ENCODE measurements around the gene GPX2. TPM values are rescaled to one million over a fixed set of nuclear protein-coding genes. Genes with fewer than 3 reads are reported as not detected.
A peak's percentile ranks its signal among the peaks of the same experiment; 100 is the strongest.

GPX2 gene
- total RNA-seq, 4 donors from 2014 or later, result 0.49 to 1.4 (median 0.61) TPM; not detected in 1

- DNase-seq (no peak), ATAC-seq (no peak)
- in situ Hi-C loops (cut with MboI; ENCODE audit: low sequenced_read_pairs in 4 of 4), result no loop called here
- intact Hi-C loops (cut with DNase I; ENCODE audit: low total_unique reads), result no loop called here
- TF ChIP-seq CTCF (IDR thresholded peaks at IDR 0.05 in 4 of 5, conservative IDR thresholded peaks at IDR 0.05 in 1 of 5) (no peak), POLR2A (IDR thresholded peaks at IDR 0.05) (no peak)
- H3K27ac ChIP-seq, result no peak overlapping the region
- no peaks in the 10 kb centered on the region for H3K36me3 ChIP-seq
- peaks cover 0 to 15% of the 10 kb centered on the region in 2 donors for H3K4me1 ChIP-seq
- no peaks in the 10 kb centered on the region for H3K27me3 ChIP-seq
- H3K9me3 ChIP-seq, result no peaks in the 10 kb centered on the region
- H3K4me3 ChIP-seq, result no peak overlapping the region
These were observed 31.3 kb upstream of the GPX2 start for GRCh38 chr14:64973826-64974225.

- in situ Hi-C loops (cut with MboI; ENCODE audit: low sequenced_read_pairs in 4 of 4) (no loop called here), intact Hi-C loops (cut with DNase I; ENCODE audit: low total_unique reads) (no loop called here)
- no peaks in the 10 kb centered on the region for H3K36me3 ChIP-seq
- peak overlapping the region in 1 of 4 donors; percentile 13 for H3K27ac ChIP-seq
- DNase-seq (peak in 1 of 2 donors; percentile 10), ATAC-seq (no peak)
- no peaks in the 10 kb centered on the region for H3K9me3 ChIP-seq
- H3K4me3 ChIP-seq, result no peak overlapping the region
- H3K27me3 ChIP-seq, result no peaks in the 10 kb centered on the region
- no peak for TF ChIP-seq CTCF (IDR thresholded peaks at IDR 0.05 in 4 of 5, conservative IDR thresholded peaks at IDR 0.05 in 1 of 5)
- no peak for TF ChIP-seq POLR2A (IDR thresholded peaks at IDR 0.05)
- H3K4me1 ChIP-seq, result peaks cover 0 to 15% of the 10 kb centered on the region in 2 donors
These were observed 30.5 kb upstream of the GPX2 start for GRCh38 chr14:64973026-64973442.

GRCh38 chr14:64971943-64972791 lies 29.6 kb upstream of the GPX2 start, which contains the start of gene RAB15:
Gene RAB15, minus strand, starts transcription at chr14:64972336. Its CDS starts 260 bp downstream, at chr14:64972076.
- Histone ChIP-seq H3K4me3 (peak within 1 kb of the TSS; percentile 59 to 71 (median 64)), H3K27me3 (no peaks in the 10 kb centered on the region), H3K9me3 (no peaks in the 10 kb centered on the region), H3K4me1 (peaks cover 0 to 15% of the 10 kb centered on the region in 2 donors), H3K27ac (peak within 1 kb of the TSS in 2 of 4 donors; percentile 13 to 36), H3K36me3 (no peaks in the 10 kb centered on the region)
- TF ChIP-seq CTCF (IDR thresholded peaks at IDR 0.05 in 4 of 5, conservative IDR thresholded peaks at IDR 0.05 in 1 of 5), result no peak
- no peak for TF ChIP-seq POLR2A (IDR thresholded peaks at IDR 0.05)
- ATAC-seq (peak; percentile 62 to 65), DNase-seq (peak in 1 of 2 donors; percentile 11)
- intact Hi-C loops (cut with DNase I; ENCODE audit: low total_unique reads), result no loop called here
- in situ Hi-C loops (cut with MboI; ENCODE audit: low sequenced_read_pairs in 4 of 4), result no loop called here

- in situ Hi-C loops (cut with MboI; ENCODE audit: low sequenced_read_pairs in 4 of 4), result no loop called here
- Histone ChIP-seq H3K27ac (peak overlapping the region in 1 of 4 donors; percentile 33), H3K36me3 (no peaks in the 10 kb centered on the region), H3K9me3 (no peaks in the 10 kb centered on the region), H3K27me3 (no peaks in the 10 kb centered on the region), H3K4me1 (peaks cover 0 to 15% of the 10 kb centered on the region in 2 donors), H3K4me3 (peak overlapping the region; percentile 56 to 71 (median 64))
- ATAC-seq (no peak), DNase-seq (no peak)
- intact Hi-C loops (cut with DNase I; ENCODE audit: low total_unique reads), result no loop called here
- TF ChIP-seq POLR2A (IDR thresholded peaks at IDR 0.05) (no peak), CTCF (IDR thresholded peaks at IDR 0.05 in 4 of 5, conservative IDR thresholded peaks at IDR 0.05 in 1 of 5) (no peak)
These were observed 29.0 kb upstream of the GPX2 start for GRCh38 chr14:64971491-64971942.

Data from gastrocnemius medialis (tissue), 4 donors.